H1 (cell line): ENCODE measurements around the gene MRPL4.

Experiments
- CEBPB ChIP-seq: IDR thresholded peaks from 2 replicates; pipeline ENCODE4 v1.6.1; 2012; ENCODE audit warnings: low read depth, low read length
- CHD7 ChIP-seq: fragments of 300-600 bp; sonication (generic); IDR thresholded peaks from 2 replicates; pipeline ENCODE4 v1.7.1; 2012; ENCODE audit warnings: low read length, moderate library complexity, mild to moderate bottlenecking, inconsistent platforms; ENCODE audit not compliant: insufficient replicate concordance
- CTCF ChIP-seq, 3 experiments: IDR thresholded peaks; 1 replicate in 2 of 3; 2 replicates in 1 of 3; pipeline versions ENCODE4 v1.5.1 to v1.6.1; 2011; ENCODE audit warnings: low read length in 3 of 3, mild to moderate bottlenecking in 3 of 3, inconsistent platforms in 2 of 3, low read depth in 1 of 3, moderate library complexity in 1 of 3; ENCODE audit not compliant: insufficient read depth in 1 of 3; ENCODE audit errors: control extremely low read depth in 1 of 3
- GABPA ChIP-seq: IDR thresholded peaks from 2 replicates; pipeline ENCODE4 v1.6.1; 2011; ENCODE audit warnings: mild to moderate bottlenecking, low read length, moderate library complexity, borderline replicate concordance; ENCODE audit not compliant: insufficient read depth
- JUN ChIP-seq: IDR thresholded peaks from 2 replicates; pipeline ENCODE4 v1.6.1; 2011; ENCODE audit warnings: low read depth, mild to moderate bottlenecking, improper control_type of control experiment, low read length
- POLR2A ChIP-seq, 2 experiments: IDR thresholded peaks; 1 replicate in 1 of 2; 2 replicates in 1 of 2; pipeline ENCODE4 v1.6.1; 2011; ENCODE audit warnings: low read depth in 2 of 2, low read length in 2 of 2, mild to moderate bottlenecking in 2 of 2; ENCODE audit errors: control extremely low read depth in 1 of 2
- SIX5 ChIP-seq: IDR thresholded peaks from 2 replicates; pipeline ENCODE4 v1.6.1; 2011; ENCODE audit warnings: mild to moderate bottlenecking, low read depth, low read length
- SP2 ChIP-seq: IDR thresholded peaks from 2 replicates; pipeline ENCODE4 v1.6.1; 2012; ENCODE audit warnings: mild to moderate bottlenecking, low read length, inconsistent platforms
- SRF ChIP-seq: IDR thresholded peaks from 2 replicates; pipeline ENCODE4 v1.6.1; 2011; ENCODE audit warnings: mild to moderate bottlenecking, low read depth, low read length, moderate library complexity

- TF ChIP-seq POLR2A (IDR thresholded peaks at IDR 0.05; ENCODE audit: control extremely low read depth in 1 of 2, low read depth in 2 of 2, low read length in 2 of 2) (no peak), JUN (no peak), SIX5 (no peak), CHD7 (no peak), CTCF (IDR thresholded peaks at IDR 0.05; ENCODE audit: control extremely low read depth in 1 of 3, insufficient read depth in 1 of 3, low read depth in 1 of 3, low read length in 3 of 3) (no peak), SP2 (no peak), SRF (no peak), GABPA (no peak), CEBPB (no peak)
Observed at GRCh38 chr19:10209315-10209714, 42.7 kb upstream of the MRPL4 start.
